Right renal cortex interstitium (tissue), 3 donors: ENCODE results near the gene HEATR3. TPM values are rescaled to one million over a fixed set of nuclear protein-coding genes. Genes with fewer than 3 reads are reported as not detected.

Experiments
- DNase-seq, 3 donors: peaks; one replicate each; pipeline ENCODE4 v3.0.0-alpha.2; 2013; ENCODE audit warnings: low read depth in 3 of 3, low spot score in 2 of 3
- polyA plus RNA-seq, 3 donors: library from polyadenylated mRNA; unstranded; fragments of 120-200 nt; gene quantifications; one replicate each; pipeline ENCODE4 v1.2.1, GENCODE V29; 2013; ENCODE audit not compliant: insufficient read length in 3 of 3

The HEATR3 gene
- polyA plus RNA-seq, 3 donors: 19.4 to 21.4 (median 19.6) TPM

DNA sequence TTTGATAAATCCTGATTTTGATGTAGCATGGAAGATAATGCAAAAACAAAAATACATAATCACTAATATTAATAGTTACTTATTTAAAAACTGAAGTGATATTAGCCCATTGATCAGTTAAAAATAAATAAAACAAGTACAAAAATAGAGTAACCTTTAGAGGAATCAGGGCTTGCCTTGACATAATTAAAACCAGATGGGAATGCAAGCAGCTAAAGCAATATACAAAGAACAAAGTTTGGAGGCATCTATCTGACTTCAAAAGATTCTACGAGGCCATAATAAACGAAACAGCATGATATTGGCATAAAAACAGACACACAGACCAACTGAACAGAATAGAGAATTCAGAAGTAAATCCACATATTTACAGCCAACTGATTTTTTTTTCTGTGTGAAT is 15.0 kb upstream of the HEATR3 start:
- DNase-seq: no peak

DNA sequence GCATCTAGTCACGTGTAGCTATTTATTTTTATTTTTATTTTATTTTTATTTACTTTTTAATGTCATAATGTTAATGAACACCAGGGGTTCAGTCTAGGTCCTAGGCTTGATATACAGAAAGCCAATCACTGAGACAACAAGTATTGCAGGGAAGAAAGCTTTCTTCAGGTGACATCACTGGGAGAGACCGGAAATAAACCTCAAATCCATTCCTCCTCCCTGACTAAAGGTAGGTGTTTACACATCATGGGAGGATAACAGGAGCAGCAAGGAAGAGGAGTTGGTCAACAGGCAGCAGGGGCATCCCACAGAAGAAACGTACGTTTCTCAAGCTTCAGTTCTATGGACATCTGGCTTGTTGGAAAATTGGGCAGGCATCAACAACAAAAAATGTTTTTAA is 9.5 kb upstream of the HEATR3 start:
- DNase-seq: no peak

DNA sequence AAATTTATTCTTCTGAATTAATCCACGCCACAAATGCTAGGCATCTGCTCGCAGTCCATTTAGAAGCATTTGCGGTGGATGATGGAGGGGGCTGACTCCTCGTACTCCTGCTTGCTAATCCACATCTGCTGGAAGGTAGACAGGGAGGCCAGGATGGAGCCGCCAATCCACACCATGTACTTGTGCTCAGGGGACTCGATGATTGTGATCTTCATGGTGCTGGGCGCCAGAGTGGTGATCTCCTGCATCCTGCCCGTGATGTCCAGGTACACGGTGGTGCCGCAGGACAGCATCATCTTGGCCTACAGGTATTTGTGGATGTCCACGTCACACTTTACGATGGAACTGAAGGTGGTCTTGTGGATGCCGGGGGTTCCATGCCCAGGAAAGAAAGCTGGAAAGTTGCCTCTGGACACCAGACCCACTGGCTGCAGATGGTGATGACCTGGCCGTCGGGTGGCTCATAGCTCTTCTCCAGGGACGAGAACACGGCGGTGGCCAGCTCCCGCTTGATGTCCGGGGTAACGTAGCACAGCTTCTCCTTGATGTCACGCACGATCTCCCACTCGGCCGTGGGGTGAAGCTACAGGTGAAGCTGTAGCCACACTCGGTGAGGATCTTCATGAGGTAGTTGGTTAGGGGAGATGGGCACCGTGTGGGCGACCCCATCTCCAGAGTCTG is 7.5 kb upstream of the HEATR3 start:
- no peak for DNase-seq

DNA sequence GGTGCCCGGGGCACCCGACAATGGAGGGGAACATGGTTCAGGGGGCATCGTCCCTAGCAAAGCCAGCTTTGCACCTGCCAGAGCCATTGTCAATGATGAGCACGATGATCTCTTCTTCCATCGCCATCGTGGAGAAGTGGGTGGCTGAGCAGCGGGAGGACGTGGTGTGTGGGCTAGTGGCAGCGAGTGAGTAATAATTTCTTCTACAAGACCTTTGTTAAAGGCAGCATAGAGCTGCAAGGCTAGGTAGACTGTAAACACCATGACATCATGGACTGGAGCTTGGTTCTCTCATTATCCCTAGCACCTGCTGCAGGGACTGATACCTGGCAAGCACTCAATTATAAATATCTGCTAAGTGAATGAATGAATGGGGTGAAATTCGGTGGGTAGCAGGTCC is 6.7 kb upstream of the HEATR3 start:
- no peak for DNase-seq

DNA sequence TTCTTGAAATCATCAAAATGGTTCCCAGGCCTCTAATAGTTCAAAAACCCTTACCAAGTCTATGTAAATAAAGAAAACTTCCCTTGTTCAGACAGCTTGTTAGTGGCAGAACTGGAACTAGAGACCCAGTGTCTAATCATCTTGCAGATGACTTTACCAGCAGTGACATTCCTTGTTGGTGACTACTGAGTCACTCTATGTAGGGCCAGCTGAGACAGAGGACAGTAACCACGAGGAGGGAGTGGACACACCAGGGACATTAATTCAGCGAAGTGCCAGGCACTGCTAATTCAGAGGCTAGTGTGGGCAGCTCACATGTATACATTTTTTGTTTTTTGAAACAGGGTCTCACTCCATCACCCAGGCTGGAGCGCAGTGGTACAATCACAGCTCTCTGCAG is 6.1 kb upstream of the HEATR3 start:
- no peak for DNase-seq

DNA sequence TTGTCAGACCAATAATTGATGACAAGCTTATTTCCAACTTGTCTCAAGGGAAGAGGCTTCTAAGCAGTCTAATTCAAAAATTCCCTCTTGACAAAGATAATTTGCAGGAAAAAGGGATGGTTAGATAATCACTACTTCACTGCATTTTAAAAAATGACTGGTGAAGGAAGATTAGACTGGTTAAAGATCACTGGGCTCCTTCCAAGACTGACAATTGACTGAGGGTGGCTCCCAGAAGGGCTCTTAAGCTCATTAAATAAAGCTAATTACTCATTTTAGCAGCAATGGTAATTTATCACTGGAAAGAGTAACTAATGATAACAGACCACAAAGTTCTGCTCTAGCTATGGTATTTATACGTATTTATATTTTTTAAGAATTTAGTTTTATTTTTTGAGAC is 4.4 kb upstream of the HEATR3 start:
- DNase-seq: no peak

DNA sequence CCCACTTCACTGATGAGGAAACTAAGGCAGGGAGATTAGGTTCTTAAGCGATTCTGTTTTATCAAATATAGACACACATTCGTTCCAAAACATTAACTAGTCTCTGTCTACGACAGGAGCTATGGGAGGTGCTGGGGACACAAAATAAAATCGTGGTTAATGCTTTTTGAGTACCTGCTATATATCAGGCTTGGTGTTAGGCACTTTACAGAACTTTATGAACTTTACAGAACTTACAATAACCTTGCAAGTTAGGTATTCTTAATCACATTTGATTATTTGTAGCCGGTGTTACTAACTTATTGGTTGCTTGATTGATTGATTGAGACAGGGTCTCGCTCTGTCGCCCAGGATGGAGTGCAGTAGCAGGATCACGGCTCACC is 538 bp upstream of the HEATR3 start:
- no peak for DNase-seq

DNA sequence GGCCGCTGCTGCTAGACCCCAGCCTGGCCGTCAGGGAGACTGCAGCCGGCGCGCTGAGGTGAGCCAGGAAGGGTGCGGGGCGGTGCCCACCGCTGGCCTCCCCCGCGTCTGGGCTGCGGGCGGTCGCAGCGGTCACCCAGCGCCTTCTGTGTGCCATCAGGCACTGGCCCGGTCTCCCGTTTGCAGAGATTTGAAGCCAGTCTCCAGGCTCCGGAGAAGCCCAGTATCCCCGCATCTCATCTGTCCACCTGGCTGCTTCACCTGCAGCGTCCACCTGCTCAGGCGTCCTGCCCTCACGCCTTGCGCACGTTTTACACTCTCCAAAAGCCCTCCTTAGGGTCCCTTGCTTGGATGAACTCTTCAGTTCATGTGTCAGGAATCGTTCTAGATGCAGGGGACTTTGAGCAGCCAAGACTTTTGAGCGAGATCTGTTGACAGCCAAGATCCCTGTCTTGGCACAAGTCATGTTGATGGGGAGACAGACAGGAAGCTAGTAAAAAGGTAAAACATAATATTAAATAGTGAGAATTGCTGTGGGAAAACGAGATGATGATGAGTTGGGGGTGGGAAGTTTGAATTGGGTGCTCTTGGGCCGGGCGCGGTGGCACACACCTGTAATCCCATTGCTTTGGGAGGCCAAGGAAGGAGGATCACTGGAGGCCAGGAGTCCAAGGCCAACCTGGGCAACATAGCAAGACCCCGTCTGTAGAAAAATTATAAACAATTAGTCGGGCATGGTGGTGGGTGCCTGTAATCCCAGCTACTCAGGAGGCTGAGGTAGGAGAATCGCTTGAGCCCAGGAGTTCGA is 916 bp downstream of the HEATR3 start:
- peak in 1 of 3 donors; percentile 10 for DNase-seq

DNA sequence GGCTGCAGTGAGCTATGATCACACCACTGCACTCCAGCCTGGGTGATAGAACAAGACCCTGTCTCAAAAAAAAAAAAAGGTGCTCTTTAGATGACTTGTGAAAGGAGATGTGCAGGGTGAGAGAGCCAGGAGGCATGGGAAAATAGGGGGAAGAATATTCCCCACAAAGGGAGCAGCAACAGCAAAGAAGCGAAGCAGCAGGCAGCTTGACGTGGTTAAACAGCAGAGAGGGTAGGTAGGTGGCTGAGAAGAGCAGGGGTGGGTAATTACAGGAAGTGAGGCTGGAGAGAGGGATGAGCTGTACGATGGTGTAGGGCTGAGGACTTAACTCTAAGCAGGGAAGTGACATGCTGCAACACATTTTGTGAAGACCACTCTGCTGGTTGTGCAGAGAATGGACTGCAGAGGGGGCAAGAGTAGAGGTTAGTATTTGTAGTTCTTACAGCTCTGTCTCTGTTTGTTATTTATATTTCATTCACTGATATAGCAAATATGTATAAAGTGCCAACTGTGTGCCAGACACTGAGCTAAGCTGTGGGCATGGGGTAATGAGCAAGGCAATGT is 1.6 kb downstream of the HEATR3 start:
- peak in 1 of 3 donors; percentile 15 for DNase-seq

DNA sequence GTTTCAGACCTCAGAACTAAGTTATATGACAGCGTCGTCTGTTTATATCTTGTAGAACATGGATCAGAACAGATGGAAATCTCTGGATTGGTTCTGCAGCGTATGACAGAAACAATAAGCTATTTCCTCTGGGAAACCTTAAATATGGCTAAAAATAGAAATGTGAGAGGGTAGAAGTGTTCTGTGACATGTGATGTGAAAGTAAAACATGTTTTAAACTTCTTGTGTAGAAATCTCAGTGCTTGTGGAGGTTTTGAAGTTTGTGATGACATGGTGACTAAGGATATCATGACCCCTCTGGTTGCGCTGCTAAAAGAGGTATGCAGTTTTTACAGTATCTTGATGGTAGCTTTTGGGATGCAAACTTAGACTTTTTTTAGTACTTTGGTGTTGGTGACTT is 2.8 kb downstream of the HEATR3 start:
- no peak for DNase-seq

DNA sequence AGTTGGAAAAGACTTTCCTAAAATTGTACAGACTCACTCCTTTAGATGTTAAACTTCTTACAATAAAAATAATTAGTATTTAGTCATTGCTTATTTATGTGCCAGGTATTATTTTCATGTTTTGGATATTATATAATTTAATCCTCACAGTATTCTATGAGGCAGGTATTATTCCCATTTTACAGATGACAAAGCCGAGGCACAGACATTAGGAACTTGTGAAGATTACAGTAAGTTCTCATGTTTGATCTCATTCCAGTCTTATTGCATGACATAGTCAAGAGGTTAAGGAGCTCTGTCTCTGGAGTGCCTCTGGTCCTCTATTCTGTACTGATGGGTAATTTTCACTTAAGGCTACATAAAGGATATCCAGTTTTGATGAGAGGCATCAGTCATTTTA is 3.3 kb downstream of the HEATR3 start:
- no peak for DNase-seq

DNA sequence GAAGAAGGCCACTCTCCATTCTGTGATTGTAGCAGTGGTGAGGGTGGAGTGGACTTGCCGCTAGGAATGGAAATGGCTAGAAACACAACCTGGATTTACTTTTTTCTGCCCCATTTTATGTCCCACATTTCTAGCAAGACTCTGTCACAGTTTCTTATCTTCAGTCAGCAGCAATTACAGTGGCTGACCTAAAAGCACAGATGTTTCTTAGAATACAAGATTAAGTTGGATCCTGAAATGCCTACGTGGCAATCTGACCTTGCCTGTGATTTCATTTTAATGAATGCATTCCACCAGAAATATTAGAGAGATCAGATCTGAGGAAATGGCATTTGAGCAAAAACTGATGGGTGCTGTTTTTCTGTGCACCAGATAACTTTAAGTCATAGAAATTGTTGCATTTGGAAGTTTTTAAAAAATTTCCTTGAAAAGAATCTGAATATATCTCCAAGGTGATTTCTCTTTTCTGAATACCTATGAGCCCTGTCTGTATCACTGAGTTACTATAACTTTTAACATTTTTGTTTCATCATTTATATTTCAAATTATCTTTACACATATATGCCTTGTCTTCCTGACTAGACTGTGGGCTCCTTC is 5.4 kb downstream of the HEATR3 start:
- no peak for DNase-seq

DNA sequence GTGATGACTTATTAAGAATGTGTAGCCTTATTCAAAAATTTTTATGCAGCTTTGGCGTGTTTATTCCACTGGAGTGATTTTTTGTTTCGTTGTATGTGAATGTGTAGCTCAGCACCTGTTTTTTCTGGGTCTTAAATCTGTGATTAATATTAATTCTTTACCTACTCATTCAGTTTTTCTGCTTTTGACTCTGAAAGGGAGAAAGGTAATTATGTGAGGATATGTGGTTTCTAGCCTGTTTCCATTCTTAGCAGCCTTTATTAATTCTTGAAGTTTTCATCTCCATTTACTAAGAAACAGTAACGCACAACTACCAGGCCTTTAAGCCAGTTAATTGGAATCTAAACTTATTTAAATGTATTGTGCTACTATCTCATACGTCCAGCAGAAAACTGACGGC is 7.0 kb downstream of the HEATR3 start:
- no peak for DNase-seq

DNA sequence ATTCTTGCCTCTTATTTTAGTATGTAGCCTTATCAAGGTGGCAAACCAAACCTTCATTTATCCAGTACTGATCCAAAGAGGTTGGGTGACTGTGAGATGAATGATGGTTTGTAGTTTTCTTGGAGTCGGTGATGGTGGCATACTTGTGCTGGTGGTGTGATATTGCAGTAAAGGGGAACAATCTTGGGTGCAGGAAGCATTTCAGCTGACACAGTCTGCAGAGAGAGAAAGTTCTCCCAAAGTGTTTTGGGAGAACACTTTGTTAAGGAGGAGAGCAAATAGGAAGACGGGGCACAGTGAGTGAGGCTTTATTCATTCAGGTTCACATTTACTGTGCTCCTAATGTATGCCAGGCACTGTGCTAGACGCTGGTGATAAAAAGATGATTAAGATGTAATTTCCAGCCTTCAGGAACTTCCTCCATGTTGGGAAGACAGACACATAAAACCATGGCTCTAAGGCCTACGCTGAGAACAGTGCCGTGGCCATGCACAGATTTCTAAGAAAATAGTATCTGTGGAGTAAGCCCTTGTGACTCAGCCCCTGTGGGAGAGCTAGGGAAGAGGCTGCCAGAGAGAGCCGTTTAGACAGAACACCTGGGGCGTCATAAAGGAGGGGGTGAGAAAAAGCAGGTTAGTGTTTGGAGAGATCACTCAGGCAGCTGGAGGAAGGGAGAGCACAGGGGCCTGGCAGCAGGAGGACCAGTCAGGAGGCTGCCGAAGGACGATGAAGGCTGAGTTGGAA is 13.8 kb downstream of the HEATR3 start:
- no peak for DNase-seq

DNA sequence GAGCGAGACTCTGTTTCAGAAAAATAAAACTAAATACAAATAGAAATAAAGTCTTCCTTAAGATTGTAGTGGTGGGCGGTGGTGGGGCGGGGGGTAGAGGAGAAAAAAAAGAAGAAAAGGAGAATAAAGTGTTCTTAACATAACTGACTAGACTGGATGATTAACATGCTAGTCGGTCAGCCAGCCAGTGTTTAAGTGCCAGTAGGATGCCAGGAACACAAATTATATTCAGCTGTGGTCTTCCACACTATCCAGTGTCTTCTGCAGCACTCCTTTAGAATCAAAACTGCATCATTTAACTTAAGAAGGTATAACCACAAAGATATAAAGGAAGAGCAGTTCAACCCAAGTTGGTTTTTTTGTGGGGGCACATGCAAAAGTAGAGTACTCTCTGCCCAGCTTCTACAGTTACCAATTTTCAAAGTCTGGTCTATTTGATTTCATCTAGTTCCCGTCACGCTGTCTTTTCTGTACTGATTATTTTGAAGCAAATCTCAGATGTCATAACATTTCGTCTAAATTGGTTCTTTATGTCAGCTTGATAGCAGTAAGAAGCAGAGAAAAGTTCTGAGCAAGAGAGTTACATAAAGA is 15.8 kb downstream of the HEATR3 start:
- DNase-seq: no peak

DNA sequence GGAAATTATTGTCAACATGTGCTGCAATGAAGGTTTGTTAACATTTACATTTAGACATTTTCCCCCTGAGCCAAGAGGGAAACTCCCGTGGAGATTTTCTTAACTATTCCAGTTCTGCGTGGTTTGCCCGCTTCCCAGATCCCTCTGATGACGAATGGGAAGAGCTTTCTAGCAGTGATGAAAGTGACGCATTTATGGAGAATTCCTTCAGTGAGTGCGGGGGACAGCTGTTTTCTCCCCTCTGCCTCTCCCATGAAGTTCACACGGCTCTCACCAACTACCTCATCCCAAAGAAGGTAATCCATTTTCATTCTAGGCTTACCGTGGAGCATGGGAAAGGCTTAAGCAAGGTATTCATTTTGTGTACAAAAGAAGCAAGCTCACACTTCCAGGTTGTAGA is 18.2 kb downstream of the HEATR3 start:
- no peak for DNase-seq

DNA sequence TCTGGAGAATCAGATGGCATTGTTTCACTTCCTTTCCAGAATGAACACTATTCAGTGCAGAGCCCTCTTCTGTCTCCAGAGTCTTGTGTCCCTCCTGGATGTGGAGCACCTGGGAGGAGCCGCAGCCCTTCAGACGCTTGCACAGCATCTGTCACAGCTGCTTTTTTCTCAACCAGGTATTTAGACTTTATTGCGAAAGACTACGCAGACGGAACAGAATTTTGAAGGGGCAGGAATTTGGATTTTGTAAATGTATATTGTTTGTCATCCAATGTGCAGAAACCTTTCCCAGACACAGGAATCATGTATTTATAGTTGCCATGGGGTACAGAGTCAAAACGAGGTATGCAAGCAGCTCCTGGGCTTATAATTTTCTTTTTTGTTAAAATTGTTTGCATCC is 20.4 kb downstream of the HEATR3 start:
- DNase-seq: no peak

DNA sequence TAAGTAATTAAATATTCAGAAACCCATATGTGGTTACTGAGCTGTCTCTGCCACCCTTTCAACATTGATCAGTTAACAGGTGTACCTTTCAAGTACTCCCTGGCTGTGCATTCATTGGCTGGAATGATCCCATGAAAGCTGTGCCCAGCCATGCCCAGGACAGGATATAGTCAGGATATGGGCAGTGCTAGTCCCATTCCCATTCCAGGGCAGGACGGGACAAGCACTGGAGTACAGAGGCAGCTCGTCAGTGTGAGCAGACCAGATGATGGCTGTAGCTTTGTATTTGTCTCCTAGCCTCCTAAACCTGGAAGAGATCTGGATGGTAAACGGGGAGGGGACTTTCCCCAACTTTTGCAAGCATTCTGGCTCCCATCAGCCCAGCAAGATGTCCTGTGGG is 22.5 kb downstream of the HEATR3 start:
- no peak for DNase-seq

DNA sequence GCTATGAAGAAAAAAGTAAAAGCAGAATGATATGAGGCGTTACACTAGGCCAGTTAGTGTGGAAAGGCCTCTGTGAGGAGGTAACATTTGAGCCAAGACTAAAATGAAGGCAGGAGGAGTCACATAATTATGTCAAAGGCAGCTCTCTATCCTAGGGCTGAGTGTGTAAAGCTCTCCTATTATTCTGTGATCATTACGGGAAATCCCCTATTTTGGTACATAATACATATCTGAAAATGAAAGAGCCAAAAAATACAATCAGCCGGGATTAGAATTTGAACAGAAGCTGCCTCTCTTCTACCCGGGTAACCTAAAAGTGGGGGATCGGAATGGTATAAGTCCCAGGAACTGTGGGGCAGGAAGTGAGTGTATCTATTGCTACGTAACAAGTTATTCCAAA is 27.1 kb downstream of the HEATR3 start:
- DNase-seq: no peak

DNA sequence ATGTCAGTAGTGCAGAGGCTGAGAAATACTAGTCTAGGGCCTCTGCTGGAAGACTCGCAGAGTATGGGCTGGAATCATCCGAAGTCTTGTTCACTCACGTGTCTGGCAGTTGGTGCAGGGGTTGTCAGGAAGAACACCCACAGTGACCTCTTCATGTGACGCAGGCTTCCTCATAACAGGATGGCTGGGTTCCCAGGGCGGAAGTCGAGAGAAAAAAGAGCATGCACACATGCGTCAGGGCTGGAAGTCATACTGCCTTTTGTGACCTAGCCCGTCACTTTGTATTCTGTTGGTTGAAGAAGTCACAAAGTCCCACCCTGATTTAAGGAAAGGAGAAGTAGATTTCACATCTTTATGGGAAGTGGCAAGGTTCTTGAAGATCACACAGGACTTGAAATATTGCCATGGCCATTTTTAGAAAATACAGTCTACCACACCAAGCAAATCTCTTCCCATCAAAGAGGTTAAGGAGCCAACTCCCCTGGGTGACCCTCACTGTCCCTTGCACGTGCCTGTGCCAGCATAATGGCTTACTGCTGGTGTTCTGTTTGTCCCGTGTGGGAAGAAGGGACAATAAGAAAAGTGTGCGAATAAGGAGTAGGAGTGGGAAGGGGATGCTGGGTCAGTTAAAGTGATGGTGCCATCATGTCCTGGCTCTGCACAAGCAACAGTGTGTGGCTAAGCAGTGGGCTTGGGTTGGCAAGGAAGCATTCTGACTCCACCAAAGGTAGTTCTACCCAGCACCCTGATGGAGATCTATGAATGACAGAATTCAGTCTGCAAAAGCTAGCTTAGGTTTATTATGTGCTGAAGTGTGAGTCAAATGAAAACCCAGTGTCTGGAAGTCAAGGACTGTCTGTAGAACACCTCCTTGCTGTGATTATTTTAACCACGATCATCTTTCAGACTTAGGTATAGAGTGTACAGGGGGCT is 28.1 kb downstream of the HEATR3 start:
- no peak for DNase-seq
